Natural killer cell (primary cell): ENCODE results near the gene UBQLNL. TPM values are rescaled to one million over a fixed set of nuclear protein-coding genes. Genes with fewer than 3 reads are reported as not detected.

Experiments
- ATAC-seq, 3 donors: fragments of 150-1000 bp in 2 of 3; fragments of 200-7000 bp in 1 of 3; cut with Tn5 transposase; 1 replicate in 1 of 3; 2 replicates in 2 of 3; pipeline ENCODE4 v1.10.0; 2021; ENCODE audit warnings: mild to moderate bottlenecking in 2 of 3, moderate library complexity in 2 of 3
- DNase-seq, 2 donors: peaks; one replicate each; pipeline versions ENCODE4 v3.0.0 to v3.0.0-alpha.2; 2013 to 2021; ENCODE audit warnings: mixed read lengths in 1 of 2
- H3K27ac ChIP-seq: one replicate; pipeline ENCODE4 v1.5.1; 2013; ENCODE audit warnings: mild to moderate bottlenecking, low read length
- H3K27me3 ChIP-seq: one replicate; pipeline ENCODE4 v1.6.1; 2013; ENCODE audit warnings: low read length; ENCODE audit not compliant: control insufficient read depth, insufficient read depth
- H3K36me3 ChIP-seq: one replicate; pipeline ENCODE4 v1.6.1; 2013; ENCODE audit warnings: low read length; ENCODE audit not compliant: control insufficient read depth, insufficient read depth
- H3K4me1 ChIP-seq: one replicate; pipeline ENCODE4 v1.6.1; 2013; ENCODE audit warnings: low read length; ENCODE audit not compliant: control insufficient read depth, insufficient read depth
- H3K4me3 ChIP-seq: one replicate; pipeline ENCODE4 v1.5.1; 2013; ENCODE audit warnings: low read length
- H3K9me3 ChIP-seq: one replicate; pipeline ENCODE4 v1.6.1; 2013; ENCODE audit warnings: low read length; ENCODE audit not compliant: control insufficient read depth, insufficient read depth
- H3K27ac Mint-ChIP-seq, 2 donors: one replicate each; pipeline ENCODE4 v1.8.0; 2022; ENCODE audit warnings: mild to moderate bottlenecking in 2 of 2, mixed read lengths in 2 of 2, moderate library complexity in 1 of 2
- H3K27me3 Mint-ChIP-seq, 2 donors: one replicate each; pipeline ENCODE4 v1.8.0; 2022; ENCODE audit warnings: low read depth in 2 of 2, mixed read lengths in 2 of 2
- H3K36me3 Mint-ChIP-seq: one replicate; pipeline ENCODE4 v1.8.0; 2022; ENCODE audit warnings: mixed read lengths
- H3K4me1 Mint-ChIP-seq, 2 donors: one replicate each; pipeline ENCODE4 v1.8.0; 2022; ENCODE audit warnings: mixed read lengths in 2 of 2
- H3K4me3 Mint-ChIP-seq: one replicate; pipeline ENCODE4 v1.8.0; 2022; ENCODE audit warnings: mild to moderate bottlenecking, moderate library complexity, mixed read lengths
- H3K9me3 Mint-ChIP-seq, 2 donors: one replicate each; pipeline ENCODE4 v1.8.0; 2022; ENCODE audit warnings: mixed read lengths in 2 of 2
- WGBS: methylation state at CpG from one replicate; pipeline ENCODE4 v1.1.7; 2013; ENCODE audit warnings: missing lambda C conversion rate; ENCODE audit not compliant: insufficient coverage; 5-methylcytosine and 5-hydroxymethylcytosine counted together
- intact Hi-C: fragments of 100-400 bp; cut with micrococcal nuclease; formaldehyde crosslinking; loops from one replicate; pipeline ENCODE4 v1.14.2; 2022
- total RNA-seq, 4 donors: library from RNA; stranded (reverse); fragments of 120-200 nt in 1 of 4; gene quantifications; one replicate each; pipeline versions ENCODE4 v1.2.3 to v1.2.4, GENCODE V29; 2013 to 2022
- TF ChIP-seq, protein P1 (sequence below): fragments of 200-600 bp; IDR thresholded peaks from one replicate; pipeline ENCODE4 v1.8.0; 2022; ENCODE audit warnings: antibody characterized with exemption

The UBQLNL gene, protein sequence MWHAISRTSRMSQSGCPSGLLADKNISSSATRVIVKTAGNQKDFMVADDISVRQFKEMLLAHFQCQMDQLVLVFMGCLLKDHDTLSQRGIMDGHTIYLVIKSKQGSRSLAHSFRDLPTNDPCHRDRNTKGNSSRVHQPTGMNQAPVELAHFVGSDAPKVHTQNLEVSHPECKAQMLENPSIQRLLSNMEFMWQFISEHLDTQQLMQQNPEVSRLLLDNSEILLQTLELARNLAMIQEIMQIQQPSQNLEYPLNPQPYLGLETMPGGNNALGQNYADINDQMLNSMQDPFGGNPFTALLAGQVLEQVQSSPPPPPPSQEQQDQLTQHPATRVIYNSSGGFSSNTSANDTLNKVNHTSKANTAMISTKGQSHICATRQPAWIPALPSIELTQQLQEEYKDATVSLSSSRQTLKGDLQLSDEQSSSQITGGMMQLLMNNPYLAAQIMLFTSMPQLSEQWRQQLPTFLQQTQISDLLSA
- 1 to 10 TPM in 1 of 3 donors, under 1 TPM in 1, not detected in 1; 0.61 to 1.3 TPM for total RNA-seq
- 1.2 TPM for total RNA-seq (2013)

DNA sequence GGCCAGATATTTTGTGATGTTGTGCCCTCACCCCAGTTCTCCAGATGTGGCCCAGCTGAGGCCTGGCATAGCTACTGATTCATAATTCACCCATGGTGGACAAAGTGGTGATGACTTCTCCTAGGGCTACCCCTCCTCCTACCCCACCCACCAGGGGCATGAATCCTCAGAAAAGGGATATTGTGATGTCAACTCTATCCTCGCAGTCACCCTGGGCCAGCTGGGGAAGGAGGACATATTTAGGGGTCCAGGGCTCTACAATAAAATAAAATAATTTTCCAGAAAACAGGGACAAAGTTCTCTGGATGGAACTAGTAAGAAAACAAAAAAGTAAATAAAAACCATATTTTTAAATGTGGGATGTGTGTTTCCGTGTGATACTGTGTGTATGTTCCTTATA is at the start of gene UBQLNL:
Gene UBQLNL (minus strand): TSS at position 101 of the 400 bp plus-strand sequence. CDS start 258 bp downstream, outside the sequence.
- TF ChIP-seq, protein P1, sequence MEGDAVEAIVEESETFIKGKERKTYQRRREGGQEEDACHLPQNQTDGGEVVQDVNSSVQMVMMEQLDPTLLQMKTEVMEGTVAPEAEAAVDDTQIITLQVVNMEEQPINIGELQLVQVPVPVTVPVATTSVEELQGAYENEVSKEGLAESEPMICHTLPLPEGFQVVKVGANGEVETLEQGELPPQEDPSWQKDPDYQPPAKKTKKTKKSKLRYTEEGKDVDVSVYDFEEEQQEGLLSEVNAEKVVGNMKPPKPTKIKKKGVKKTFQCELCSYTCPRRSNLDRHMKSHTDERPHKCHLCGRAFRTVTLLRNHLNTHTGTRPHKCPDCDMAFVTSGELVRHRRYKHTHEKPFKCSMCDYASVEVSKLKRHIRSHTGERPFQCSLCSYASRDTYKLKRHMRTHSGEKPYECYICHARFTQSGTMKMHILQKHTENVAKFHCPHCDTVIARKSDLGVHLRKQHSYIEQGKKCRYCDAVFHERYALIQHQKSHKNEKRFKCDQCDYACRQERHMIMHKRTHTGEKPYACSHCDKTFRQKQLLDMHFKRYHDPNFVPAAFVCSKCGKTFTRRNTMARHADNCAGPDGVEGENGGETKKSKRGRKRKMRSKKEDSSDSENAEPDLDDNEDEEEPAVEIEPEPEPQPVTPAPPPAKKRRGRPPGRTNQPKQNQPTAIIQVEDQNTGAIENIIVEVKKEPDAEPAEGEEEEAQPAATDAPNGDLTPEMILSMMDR = no peak
- H3K27ac Mint-ChIP-seq = no peak within 1 kb of the TSS
- no peaks in the 10 kb centered on the region for H3K27me3 ChIP-seq
- no peak within 1 kb of the TSS for H3K27ac ChIP-seq
- no peaks in the 10 kb centered on the region for H3K36me3 ChIP-seq
- WGBS = no CpG with 5 or more reads among the region's 2 CpGs
- no peak for DNase-seq
- ATAC-seq = no peak
- H3K4me3 Mint-ChIP-seq = no peak within 1 kb of the TSS
- H3K27me3 Mint-ChIP-seq = peaks cover 0 to 3% of the 10 kb centered on the region in 2 donors
- no peaks in the 10 kb centered on the region for H3K36me3 Mint-ChIP-seq
- no peaks in the 10 kb centered on the region for H3K4me1 ChIP-seq
- H3K9me3 Mint-ChIP-seq = no peaks in the 10 kb centered on the region
- intact Hi-C loops = no loop called here
- no peaks in the 10 kb centered on the region for H3K9me3 ChIP-seq
- H3K4me3 ChIP-seq = no peak within 1 kb of the TSS
- no peaks in the 10 kb centered on the region for H3K4me1 Mint-ChIP-seq

DNA sequence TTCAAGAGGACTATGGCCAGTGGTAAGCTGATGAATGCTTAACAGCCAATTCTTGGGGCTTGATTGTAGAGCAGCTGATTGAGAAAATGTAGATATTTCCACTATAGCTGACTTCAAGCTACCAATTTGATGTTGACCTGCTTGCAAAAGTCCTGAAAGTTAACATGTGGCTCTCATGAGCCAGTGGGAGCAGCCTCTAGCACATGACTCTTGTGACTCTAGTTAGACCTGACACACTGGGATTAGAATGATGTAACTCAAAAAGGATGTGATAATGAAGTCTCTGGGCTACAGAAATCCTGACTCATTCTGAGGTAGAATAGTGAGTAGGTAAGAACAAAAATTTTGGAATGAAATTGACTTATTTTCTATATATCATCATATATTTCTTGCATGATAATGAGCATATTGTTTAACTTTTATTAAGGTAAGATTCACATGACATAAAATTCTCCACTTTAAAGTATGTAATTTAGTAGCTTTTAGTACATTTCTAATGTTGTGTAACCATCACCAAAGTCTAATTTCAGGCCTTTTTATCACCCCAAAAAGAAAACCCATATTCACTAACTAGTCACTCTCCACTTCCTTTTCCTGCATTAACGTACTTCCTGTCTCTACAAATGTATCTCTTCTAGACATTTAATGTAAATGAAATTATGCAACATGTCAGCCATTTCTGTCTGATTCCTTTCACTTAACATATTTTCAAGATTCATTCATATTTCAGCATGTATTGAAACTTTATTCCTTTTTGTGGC is 47.9 kb upstream of the UBQLNL start:
- H3K27ac ChIP-seq = no peak overlapping the region
- Mint-ChIP-seq H3K27ac (no peak overlapping the region), H3K9me3 (peaks cover 3 to 5% of the 10 kb centered on the region in 2 donors), H3K36me3 (no peaks in the 10 kb centered on the region), H3K27me3 (peaks cover 14% of the 10 kb centered on the region in 2 donors), H3K4me1 (peaks cover 13 to 14% of the 10 kb centered on the region in 2 donors), H3K4me3 (no peak overlapping the region)
- WGBS = 0% methylated on average over 1 of the region's 1 CpG
- no peaks in the 10 kb centered on the region for H3K4me1 ChIP-seq
- H3K4me3 ChIP-seq = no peak overlapping the region
- intact Hi-C loops = no loop called here
- no peak for DNase-seq
- no peaks in the 10 kb centered on the region for H3K9me3 ChIP-seq
- H3K27me3 ChIP-seq = no peaks in the 10 kb centered on the region
- TF ChIP-seq, protein P1 = no peak
- no peak for ATAC-seq
- no peaks in the 10 kb centered on the region for H3K36me3 ChIP-seq

DNA sequence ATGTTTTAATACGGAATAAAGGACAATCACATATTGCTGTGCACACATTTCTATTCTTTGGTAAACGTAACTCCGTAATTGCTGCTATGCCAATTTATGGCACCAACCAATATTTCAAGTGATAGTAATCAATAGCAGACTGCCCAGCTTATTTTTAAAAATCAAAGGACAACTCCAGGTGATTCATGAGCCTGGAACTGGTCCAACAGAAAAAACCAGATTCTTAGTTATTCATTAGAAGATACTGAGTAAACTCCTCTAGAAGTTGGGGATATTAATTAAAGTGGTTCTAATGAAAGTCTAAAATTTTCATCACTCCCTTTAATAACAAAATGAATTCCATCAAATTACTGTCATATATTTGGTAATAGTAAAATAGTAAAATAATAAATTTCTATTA is 41.3 kb upstream of the UBQLNL start:
- DNase-seq = no peak
- Mint-ChIP-seq H3K4me3 (no peak overlapping the region), H3K36me3 (no peaks in the 10 kb centered on the region), H3K4me1 (no peaks in the 10 kb centered on the region), H3K27ac (no peak overlapping the region), H3K9me3 (no peaks in the 10 kb centered on the region), H3K27me3 (peaks cover 22 to 25% of the 10 kb centered on the region in 2 donors)
- TF ChIP-seq, protein P1 = no peak
- Histone ChIP-seq H3K36me3 (no peaks in the 10 kb centered on the region), H3K27me3 (no peaks in the 10 kb centered on the region), H3K4me1 (no peaks in the 10 kb centered on the region), H3K4me3 (no peak overlapping the region), H3K27ac (no peak overlapping the region), H3K9me3 (no peaks in the 10 kb centered on the region)
- intact Hi-C loops = no loop called here
- WGBS = 33% methylated on average over 3 of the region's 3 CpGs
- no peak for ATAC-seq
